SK-N-SH (cell line): ENCODE measurements around the gene DAB2IP. TPM values are rescaled to one million over a fixed set of nuclear protein-coding genes. Genes with fewer than 3 reads are reported as not detected.

Source experiments
- CTCF ChIA-PET: fragments of 300-600, 350-600 bp; formaldehyde crosslinking; extraction: SDS; loops from one replicate; lab custom pipeline; 2021; lab: Yijun Ruan, JAX
- POLR2A ChIA-PET: fragments of 350-600 bp; sonication (Branson Sonifier 250); formaldehyde crosslinking; extraction: SDS; loops from one replicate; lab custom pipeline; 2020; ENCODE audit warnings: antibody characterized with exemption, inconsistent platforms; lab: Yijun Ruan, JAX
- DNase-seq: peaks from one replicate; pipeline ENCODE4 v3.0.0; 2012
- H2AFZ ChIP-seq: fragments of 200-600 bp; sonication (generic); 2 replicates; pipeline ENCODE4 v1.8.1; 2016; ENCODE audit warnings: antibody characterized with exemption, mild to moderate bottlenecking, low read depth
- H3F3A ChIP-seq: fragments of 200-600 bp; sonication (generic); replicated peaks from 2 replicates; pipeline ENCODE3; 2016; ENCODE audit warnings: antibody characterized with exemption, mild to moderate bottlenecking; ENCODE audit not compliant: insufficient read depth
- H3K27ac ChIP-seq, 2 experiments: fragments of 200-500 bp in 1 of 2; fragments of 200-600 bp in 1 of 2; sonication (Bioruptor generic) in 1 of 2; sonication (generic), shearing (Covaris generic) in 1 of 2; 2 replicates each; pipeline versions ENCODE4 v1.5.1 to v1.6.1; 2014 to 2016; ENCODE audit warnings: low read depth in 2 of 2, inconsistent platforms in 1 of 2, low read length in 1 of 2, mild to moderate bottlenecking in 1 of 2, mixed read lengths in 1 of 2
- H3K27me3 ChIP-seq: fragments of 200-600 bp; sonication (generic), shearing (Covaris generic); 2 replicates; pipeline ENCODE4 v1.6.1; 2016; ENCODE audit warnings: mixed run types; ENCODE audit not compliant: insufficient read depth
- H3K36me3 ChIP-seq, 2 experiments: fragments of 200-500 bp in 1 of 2; fragments of 200-600 bp in 1 of 2; sonication (Bioruptor generic) in 1 of 2; sonication (generic) in 1 of 2; replicated peaks in 1 of 2; 2 replicates each; pipeline versions ENCODE3 to v1.5.1; 2014 to 2016; ENCODE audit warnings: low read length in 1 of 2, mild to moderate bottlenecking in 1 of 2; ENCODE audit not compliant: insufficient read depth in 2 of 2, control insufficient read depth in 1 of 2
- H3K4me1 ChIP-seq, 2 experiments: fragments of 200-500 bp in 1 of 2; fragments of 200-600 bp in 1 of 2; sonication (Bioruptor generic) in 1 of 2; sonication (generic), shearing (Covaris generic) in 1 of 2; 2 replicates each; pipeline versions ENCODE4 v1.5.1 to v1.6.1; 2014 to 2016; ENCODE audit warnings: low read depth in 1 of 2, low read length in 1 of 2, mixed run types in 1 of 2; ENCODE audit not compliant: insufficient read depth in 2 of 2, control insufficient read depth in 1 of 2
- H3K4me2 ChIP-seq: fragments of 200-600 bp; sonication (generic), shearing (Covaris generic); 2 replicates; pipeline ENCODE4 v1.6.1; 2017; ENCODE audit warnings: mixed run types
- H3K4me3 ChIP-seq, 2 experiments: fragments of 200-500 bp in 1 of 2; fragments of 200-600 bp in 1 of 2; sonication (Bioruptor generic) in 1 of 2; sonication (generic), shearing (Covaris generic) in 1 of 2; 2 replicates each; pipeline versions ENCODE4 v1.5.1 to v1.8.1; 2014 to 2016; ENCODE audit warnings: low read depth in 2 of 2, inconsistent platforms in 1 of 2, low read length in 1 of 2, mild to moderate bottlenecking in 1 of 2, mixed read lengths in 1 of 2, moderate library complexity in 1 of 2
- H3K79me2 ChIP-seq: fragments of 200-600 bp; sonication (generic); 2 replicates; pipeline ENCODE4 v1.8.1; 2017; ENCODE audit warnings: mild to moderate bottlenecking; ENCODE audit not compliant: insufficient read depth
- H3K9ac ChIP-seq: fragments of 200-600 bp; sonication (generic); 2 replicates; pipeline ENCODE4 v1.6.1; 2017; ENCODE audit warnings: mixed run types
- H3K9me2 ChIP-seq: fragments of 200-600 bp; sonication (generic); 2 replicates; pipeline ENCODE4 v1.6.1; 2017; ENCODE audit warnings: mixed run types
- H3K9me3 ChIP-seq: fragments of 200-600 bp; sonication (generic); 2 replicates; pipeline ENCODE4 v1.6.1; 2017; ENCODE audit warnings: mixed run types, mild to moderate bottlenecking, moderate library complexity
- H4K20me1 ChIP-seq: fragments of 200-600 bp; sonication (generic); 2 replicates; pipeline ENCODE4 v1.6.1; 2017; ENCODE audit warnings: mild to moderate bottlenecking, mixed run types; ENCODE audit not compliant: insufficient read depth
- CTCF ChIP-seq: fragments of 200-600 bp; sonication (generic); IDR thresholded peaks from 2 replicates; pipeline ENCODE4 v1.6.1; 2017; ENCODE audit warnings: antibody characterized with exemption, mild to moderate bottlenecking, moderate library complexity
- EZH2phosphoT487 ChIP-seq: fragments of 200-600 bp; sonication (generic); IDR thresholded peaks from 2 replicates; pipeline ENCODE4 v1.6.1; 2017; ENCODE audit warnings: low read depth, mixed run types, mild to moderate bottlenecking, antibody characterized with exemption, moderate library complexity, borderline replicate concordance
- JUND ChIP-seq: IDR thresholded peaks from 2 replicates; pipeline ENCODE4 v1.4.0; 2012
- NRF1 ChIP-seq: IDR thresholded peaks from 2 replicates; pipeline ENCODE4 v1.6.1; 2012; ENCODE audit warnings: low read depth, mild to moderate bottlenecking, low read length
- RAD21 ChIP-seq: IDR thresholded peaks from 2 replicates; pipeline ENCODE4 v1.6.1; 2012; ENCODE audit warnings: mild to moderate bottlenecking, low read length
- REST ChIP-seq: IDR thresholded peaks from 2 replicates; pipeline ENCODE4 v1.6.1; 2012; ENCODE audit warnings: mild to moderate bottlenecking, low read depth, low read length, moderate library complexity
- SIN3A ChIP-seq: IDR thresholded peaks from 2 replicates; pipeline ENCODE4 v1.6.1; 2012; ENCODE audit warnings: low read depth, mild to moderate bottlenecking, low read length, moderate library complexity, borderline replicate concordance
- TEAD4 ChIP-seq: IDR thresholded peaks from 2 replicates; pipeline ENCODE4 v1.4.0; 2012; ENCODE audit warnings: mild to moderate bottlenecking, borderline replicate concordance; ENCODE audit not compliant: insufficient read depth
- YY1 ChIP-seq: IDR thresholded peaks from 2 replicates; pipeline ENCODE4 v1.4.0; 2012; ENCODE audit warnings: low read depth, mild to moderate bottlenecking
- WGBS: methylation state at CpG from one replicate; pipeline ENCODE4 v1.1.6; 2017; ENCODE audit warnings: low lambda C conversion rate; 5-methylcytosine and 5-hydroxymethylcytosine counted together
- polyA plus RNA-seq, 3 experiments: library from polyadenylated mRNA; depleted of rRNA; stranded (reverse); fragments of >200 nt; gene quantifications; 2 replicates each; pipeline ENCODE4 v1.2.3, GENCODE V29; 2012
- TF ChIP-seq, protein P1 (sequence below): IDR thresholded peaks from 2 replicates; pipeline ENCODE4; 2012
- TF ChIP-seq, protein P2 (sequence below): IDR thresholded peaks from 2 replicates; pipeline ENCODE4 v1.4.0; 2012; ENCODE audit warnings: low read depth

DAB2IP gene
- polyA plus RNA-seq, 1 of the 3 experiments (the other 2 are of a cell fraction): 21.4 TPM

GRCh38 chr9:121783111-121783510 is 131.7 kb downstream of the DAB2IP start:
- no peaks in the 10 kb centered on the region for H4K20me1 ChIP-seq
- no peaks in the 10 kb centered on the region for H3K27me3 ChIP-seq
- H3F3A ChIP-seq: peaks cover 9% of the 10 kb centered on the region
- TF ChIP-seq RAD21: no peak
- TF ChIP-seq, protein P1, sequence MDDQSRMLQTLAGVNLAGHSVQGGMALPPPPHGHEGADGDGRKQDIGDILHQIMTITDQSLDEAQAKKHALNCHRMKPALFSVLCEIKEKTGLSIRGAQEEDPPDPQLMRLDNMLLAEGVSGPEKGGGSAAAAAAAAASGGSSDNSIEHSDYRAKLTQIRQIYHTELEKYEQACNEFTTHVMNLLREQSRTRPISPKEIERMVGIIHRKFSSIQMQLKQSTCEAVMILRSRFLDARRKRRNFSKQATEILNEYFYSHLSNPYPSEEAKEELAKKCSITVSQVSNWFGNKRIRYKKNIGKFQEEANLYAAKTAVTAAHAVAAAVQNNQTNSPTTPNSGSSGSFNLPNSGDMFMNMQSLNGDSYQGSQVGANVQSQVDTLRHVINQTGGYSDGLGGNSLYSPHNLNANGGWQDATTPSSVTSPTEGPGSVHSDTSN: no peak
- TF ChIP-seq, all 33 proteins: peak for 0
- POLR2A ChIA-PET: no interaction called here
- Histone ChIP-seq H3K4me2 (no peak overlapping the region), H3K36me3 (peaks cover 14 to 46% of the 10 kb centered on the region in 2 experiments), H3K4me1 (peaks cover 0 to 18% of the 10 kb centered on the region in 2 experiments; a peak in 2 of 4 replicates), H3K27ac (peak overlapping the region in 1 of 2 experiments; percentile 28; a peak in 1 of 4 replicates), H3K4me3 (no peak overlapping the region), H3K9me3 (no peaks in the 10 kb centered on the region), H2AFZ (no peak overlapping the region), H3K79me2 (no peaks in the 10 kb centered on the region; the same call in none of the 2 replicates), H3K9ac (no peak overlapping the region), H3K9me2 (no peaks in the 10 kb centered on the region)
- DNase-seq: no peak
- CTCF ChIA-PET: no interaction called here
- WGBS: 100% methylated on average over 2 of the region's 2 CpGs

DNA sequence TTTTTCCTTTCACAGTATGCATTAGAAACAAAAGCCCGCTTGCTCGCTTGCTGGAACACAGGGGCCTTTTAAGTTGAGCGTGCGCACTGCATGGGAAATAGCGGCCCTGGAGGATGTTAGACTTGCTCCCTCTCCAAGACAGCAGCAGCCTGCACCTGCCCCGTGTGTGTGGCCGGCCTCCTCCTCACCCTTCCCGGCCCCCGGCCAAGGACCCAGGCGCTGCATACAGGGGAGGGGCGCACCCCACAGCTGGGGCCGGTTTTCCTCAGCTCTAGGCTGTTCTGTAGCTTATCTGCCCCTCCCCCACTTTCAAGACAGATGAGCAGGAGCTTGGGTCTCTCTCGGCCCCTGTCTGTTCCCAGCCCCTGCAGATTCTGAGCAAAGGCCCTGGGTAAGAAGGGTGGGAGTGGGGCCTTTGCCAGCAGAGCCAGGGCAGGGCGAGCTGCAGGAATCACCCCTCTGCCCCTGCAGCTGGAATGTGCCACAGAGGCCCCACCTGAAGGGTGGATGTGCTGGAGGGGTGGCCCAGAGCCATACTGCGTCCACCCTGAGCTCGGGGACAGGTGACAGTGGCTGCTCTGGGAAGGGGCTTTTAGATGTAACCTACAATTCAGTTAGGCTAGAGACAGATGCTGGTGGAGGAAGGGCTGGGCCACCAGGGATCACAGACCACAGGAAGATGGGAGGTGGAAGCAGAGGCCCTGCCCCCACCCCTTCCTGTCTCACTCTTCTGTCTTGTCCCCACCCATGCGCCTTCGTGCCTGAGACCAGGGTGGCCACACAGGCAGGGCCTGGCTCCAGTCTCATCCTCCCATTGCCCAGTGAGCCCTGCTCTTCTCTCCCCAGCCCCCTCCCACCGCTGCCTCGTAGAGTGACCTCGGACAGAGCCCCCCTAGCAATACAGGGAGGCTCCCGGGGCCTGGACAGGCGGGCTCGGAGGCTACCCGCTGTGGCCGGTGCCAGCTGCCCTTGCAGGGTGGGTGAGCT is 132.4 kb downstream of the DAB2IP start:
- Histone ChIP-seq H3K9me2 (no peaks in the 10 kb centered on the region), H3K9ac (no peak overlapping the region)
- DNase-seq: no peak
- no peak for TF ChIP-seq REST
- TF ChIP-seq CTCF: no peak
- TF ChIP-seq SIN3A: no peak
- TF ChIP-seq RAD21: no peak
- TF ChIP-seq NRF1: no peak
- no peak for TF ChIP-seq EZH2phosphoT487
- TF ChIP-seq, protein P2, sequence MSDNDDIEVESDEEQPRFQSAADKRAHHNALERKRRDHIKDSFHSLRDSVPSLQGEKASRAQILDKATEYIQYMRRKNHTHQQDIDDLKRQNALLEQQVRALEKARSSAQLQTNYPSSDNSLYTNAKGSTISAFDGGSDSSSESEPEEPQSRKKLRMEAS: no peak
- no peak for TF ChIP-seq JUND
- TF ChIP-seq TEAD4: no peak
- TF ChIP-seq YY1: no peak
- TF ChIP-seq, all 33 proteins: peak for 0
- Histone ChIP-seq H3K9me3 (no peaks in the 10 kb centered on the region), H3K4me1 (peaks cover 0 to 18% of the 10 kb centered on the region in 2 experiments; a peak in 2 of 4 replicates), H3K4me3 (no peak overlapping the region), H2AFZ (no peak overlapping the region), H3K36me3 (peaks cover 7 to 45% of the 10 kb centered on the region in 2 experiments), H3K79me2 (no peaks in the 10 kb centered on the region), H3F3A (peaks cover 10% of the 10 kb centered on the region), H3K27ac (peak overlapping the region in 1 of 2 experiments; percentile 28; a peak in 1 of 4 replicates), H3K27me3 (no peaks in the 10 kb centered on the region), H4K20me1 (no peaks in the 10 kb centered on the region), H3K4me2 (no peak overlapping the region)
- 92% methylated on average over 9 of the region's 26 CpGs for WGBS
- ChIA-PET POLR2A (no interaction called here), CTCF (interaction anchor here (0.5 to 1.1 kb wide), 2 partner anchors 90 to 190 kb away, joined by 3 read pairs; no protein-coding TSS in a partner anchor)
